Right renal pelvis (tissue), 4 donors: ENCODE results near the gene EGFR. TPM values are rescaled to one million over a fixed set of nuclear protein-coding genes. Genes with fewer than 3 reads are reported as not detected.

ENCODE experiments used
- DNase-seq, 4 donors: peaks; one replicate each; pipeline ENCODE4 v3.0.0-alpha.2; 2013; ENCODE audit warnings: low read depth in 4 of 4, low spot score in 3 of 4, missing footprints in 1 of 4
- polyA plus RNA-seq, 4 donors: library from polyadenylated mRNA; unstranded; fragments of 120-200 nt; gene quantifications; one replicate each; pipeline ENCODE4 v1.2.1, GENCODE V29; 2013; ENCODE audit not compliant: insufficient read length in 4 of 4

Gene EGFR
- polyA plus RNA-seq, 4 donors, result 27.3 to 37.0 (median 32.8) TPM

GRCh38 chr7:55056577-55057480 is 38.0 kb downstream of the EGFR start:
- no peak for DNase-seq

GRCh38 chr7:55058314-55058713 is 39.5 kb downstream of the EGFR start:
- no peak for DNase-seq

- no peak for DNase-seq
Observed at GRCh38 chr7:55059021-55059420, 40.2 kb downstream of the EGFR start.

- no peak for DNase-seq
Observed at GRCh38 chr7:55060085-55060484, 41.3 kb downstream of the EGFR start.

GRCh38 chr7:55060636-55061022 is 41.8 kb downstream of the EGFR start:
- DNase-seq, result no peak

GRCh38 chr7:55061726-55062499 is 43.1 kb downstream of the EGFR start:
- no peak for DNase-seq

- DNase-seq, result no peak
Observed at GRCh38 chr7:55063061-55063460, 44.2 kb downstream of the EGFR start.

- no peak for DNase-seq
Observed at GRCh38 chr7:55063633-55064032, 44.8 kb downstream of the EGFR start.

GRCh38 chr7:55065079-55065478 is 46.3 kb downstream of the EGFR start:
- no peak for DNase-seq

GRCh38 chr7:55065511-55066229 is 46.9 kb downstream of the EGFR start:
- DNase-seq, result no peak

- DNase-seq, result no peak
Observed at GRCh38 chr7:55066524-55066923, 47.7 kb downstream of the EGFR start.

- no peak for DNase-seq
Observed at GRCh38 chr7:55066938-55067337, 48.1 kb downstream of the EGFR start.

GRCh38 chr7:55067748-55068147 is 48.9 kb downstream of the EGFR start:
- DNase-seq, result no peak

- DNase-seq, result no peak
Observed at GRCh38 chr7:55069271-55069792, 50.5 kb downstream of the EGFR start.

- DNase-seq, result no peak
Observed at GRCh38 chr7:55070271-55070743, 51.5 kb downstream of the EGFR start.

- DNase-seq, result no peak
Observed at GRCh38 chr7:55070854-55071253, 52.0 kb downstream of the EGFR start.

GRCh38 chr7:55071411-55072175 is 52.8 kb downstream of the EGFR start:
- DNase-seq, result no peak

- DNase-seq, result no peak
Observed at GRCh38 chr7:55072251-55072650, 53.4 kb downstream of the EGFR start.

GRCh38 chr7:55073051-55073511 is 54.3 kb downstream of the EGFR start:
- no peak for DNase-seq

GRCh38 chr7:55073976-55074528 is 55.2 kb downstream of the EGFR start:
- DNase-seq, result no peak
